Right lobe of liver (tissue), 4 donors: ENCODE data around the gene MUSK.

Experiments used
- POLR2A ChIP-seq: fragments of 450-650 bp; IDR thresholded peaks from one replicate; pipeline ENCODE4 v1.6.1; 2017; ENCODE audit warnings: antibody characterized with exemption, mild to moderate bottlenecking
- TF ChIP-seq, protein P1 (sequence below), 4 donors: fragments of 200-600 bp in 3 of 4; fragments of 450-650 bp in 1 of 4; IDR thresholded peaks; one replicate each; pipeline versions ENCODE4 v1.5.1 to v1.8.0; 2016 to 2022; ENCODE audit warnings: antibody characterized with exemption in 4 of 4, mild to moderate bottlenecking in 2 of 4
- donor health status: DM: no; HTN: no; CAD: no.
- donor health status: DM: no; HTN: no; CAD: no.
- donor health status: DM: no; HTN: yes; CAD: no.

DNA sequence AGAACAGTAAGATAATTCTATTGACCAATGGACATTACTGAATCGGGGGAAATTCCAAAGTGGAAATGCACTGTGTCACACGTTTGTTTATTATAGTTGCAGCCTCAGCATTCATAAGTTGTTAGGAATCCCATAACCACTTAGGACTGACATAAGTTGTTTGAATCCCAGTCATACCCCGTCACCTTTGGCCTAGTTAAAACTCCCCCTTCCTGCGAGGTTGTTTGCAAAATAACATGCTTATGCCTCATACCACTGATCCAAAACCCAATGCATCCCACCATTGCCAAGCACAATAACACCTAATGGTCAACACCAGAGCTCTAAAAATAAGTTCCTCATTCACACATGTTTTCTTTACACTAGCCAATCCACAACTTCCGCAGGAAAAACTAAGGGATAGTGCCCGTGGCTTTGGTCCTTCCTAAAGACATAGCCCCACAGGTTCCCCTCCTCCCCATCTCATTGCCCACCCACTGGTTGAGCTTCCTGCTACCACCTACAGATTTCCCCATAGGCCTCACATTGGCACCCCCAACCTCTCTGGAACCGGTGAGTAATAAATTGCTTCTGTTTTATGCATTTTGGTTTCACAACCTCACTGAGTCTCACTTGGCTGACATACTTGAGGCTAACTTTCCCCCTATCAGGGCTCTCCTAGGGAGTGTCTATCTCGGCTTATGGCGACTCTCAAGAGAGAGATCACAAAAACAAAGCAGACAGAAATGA, 42.3 kb upstream of the MUSK start:
- TF ChIP-seq, protein P1, sequence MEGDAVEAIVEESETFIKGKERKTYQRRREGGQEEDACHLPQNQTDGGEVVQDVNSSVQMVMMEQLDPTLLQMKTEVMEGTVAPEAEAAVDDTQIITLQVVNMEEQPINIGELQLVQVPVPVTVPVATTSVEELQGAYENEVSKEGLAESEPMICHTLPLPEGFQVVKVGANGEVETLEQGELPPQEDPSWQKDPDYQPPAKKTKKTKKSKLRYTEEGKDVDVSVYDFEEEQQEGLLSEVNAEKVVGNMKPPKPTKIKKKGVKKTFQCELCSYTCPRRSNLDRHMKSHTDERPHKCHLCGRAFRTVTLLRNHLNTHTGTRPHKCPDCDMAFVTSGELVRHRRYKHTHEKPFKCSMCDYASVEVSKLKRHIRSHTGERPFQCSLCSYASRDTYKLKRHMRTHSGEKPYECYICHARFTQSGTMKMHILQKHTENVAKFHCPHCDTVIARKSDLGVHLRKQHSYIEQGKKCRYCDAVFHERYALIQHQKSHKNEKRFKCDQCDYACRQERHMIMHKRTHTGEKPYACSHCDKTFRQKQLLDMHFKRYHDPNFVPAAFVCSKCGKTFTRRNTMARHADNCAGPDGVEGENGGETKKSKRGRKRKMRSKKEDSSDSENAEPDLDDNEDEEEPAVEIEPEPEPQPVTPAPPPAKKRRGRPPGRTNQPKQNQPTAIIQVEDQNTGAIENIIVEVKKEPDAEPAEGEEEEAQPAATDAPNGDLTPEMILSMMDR (IDR thresholded peaks at IDR 0.05), result no peak
- no peak for TF ChIP-seq POLR2A
